ENCODE measurements around the gene ENAH. TPM values are rescaled to one million over a fixed set of nuclear protein-coding genes. Genes with fewer than 3 reads are reported as not detected.
A peak's percentile ranks its signal among the peaks of the same experiment; 100 is the strongest.
"Not testable (repeated sequence)": the region's sequence is repeated elsewhere in the genome, so short reads cannot be mapped to it uniquely, and the experiment has no call there.

ENAH gene
- total RNA-seq, 1 donor from 2014 or later = 137 TPM

- no peak for DNase-seq (ENCODE audit: low spot score in 2 of 2, unreplicated experiment in 2 of 2)
- Mint-ChIP-seq H3K27ac (peak overlapping the region; percentile 49), H3K9me3 (no peaks in the 10 kb centered on the region), H3K27me3 (ENCODE audit: low read depth) (no peaks in the 10 kb centered on the region), H3K4me3 (no peak overlapping the region), H3K4me1 (peaks cover 24% of the 10 kb centered on the region), H3K36me3 (no peaks in the 10 kb centered on the region)
- TF ChIP-seq CTCF (IDR thresholded peaks at IDR 0.05; ENCODE audit: unreplicated experiment) = no peak
Measured at GRCh38 chr1:225660544-225660946, 7.6 kb upstream of the ENAH start.

GRCh38 chr1:225658041-225658440 lies 5.1 kb upstream of the ENAH start:
- Mint-ChIP-seq H3K36me3 (no peaks in the 10 kb centered on the region), H3K4me1 (peaks cover 36% of the 10 kb centered on the region)
- DNase-seq (ENCODE audit: low spot score in 2 of 2, unreplicated experiment in 2 of 2) = no peak

DNA sequence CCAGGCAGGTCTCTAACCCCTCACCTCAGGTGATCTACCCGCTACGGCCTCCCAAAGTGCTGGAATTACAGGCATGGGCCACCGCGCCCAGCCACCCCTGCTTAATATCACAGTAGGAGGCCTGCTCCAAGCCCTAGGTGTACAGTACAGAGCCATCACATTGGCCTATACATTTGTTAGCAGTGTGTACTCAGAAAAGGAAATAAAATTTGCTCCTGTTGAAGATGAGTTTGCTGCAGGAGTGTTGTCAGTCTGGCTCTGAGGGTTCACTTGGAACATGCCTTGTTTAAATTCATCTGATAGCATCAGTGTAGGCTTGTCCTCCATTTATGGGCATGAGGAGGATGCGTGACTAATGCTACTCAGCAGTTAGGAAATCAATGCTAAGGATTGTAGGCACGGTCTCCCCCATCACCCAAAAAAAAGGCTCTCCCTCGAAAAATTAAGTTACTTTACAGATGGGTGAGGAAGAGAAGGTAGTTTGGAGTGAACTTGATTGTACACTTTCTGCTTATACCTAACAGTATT lies 4.6 kb upstream of the ENAH start:
- TF ChIP-seq CTCF (IDR thresholded peaks at IDR 0.05; ENCODE audit: unreplicated experiment) = no peak
- no peaks in the 10 kb centered on the region for H3K9me3 Mint-ChIP-seq
- DNase-seq (ENCODE audit: low spot score in 2 of 2, unreplicated experiment in 2 of 2) = no peak
- H3K27me3 Mint-ChIP-seq (ENCODE audit: low read depth) = no peaks in the 10 kb centered on the region
- H3K4me1 Mint-ChIP-seq = peaks cover 36% of the 10 kb centered on the region
- no peak overlapping the region for H3K4me3 Mint-ChIP-seq
- H3K27ac Mint-ChIP-seq = peak overlapping the region; percentile 70
- no peaks in the 10 kb centered on the region for H3K36me3 Mint-ChIP-seq

More at GRCh38 chr1:225658041-225658440, 5.1 kb upstream of the ENAH start:
- no peak for TF ChIP-seq CTCF (IDR thresholded peaks at IDR 0.05; ENCODE audit: unreplicated experiment)
- Mint-ChIP-seq H3K9me3 (no peaks in the 10 kb centered on the region), H3K4me3 (no peak overlapping the region), H3K27ac (peak overlapping the region; percentile 70), H3K27me3 (ENCODE audit: low read depth) (no peaks in the 10 kb centered on the region)

- not testable (repeated sequence) for H3K27me3 Mint-ChIP-seq (ENCODE audit: low read depth); DNase-seq (ENCODE audit: low spot score in 2 of 2, unreplicated experiment in 2 of 2); H3K36me3 Mint-ChIP-seq; H3K4me3 Mint-ChIP-seq; H3K9me3 Mint-ChIP-seq
- H3K4me1 Mint-ChIP-seq = peaks cover 36% of the 10 kb centered on the region
- H3K27ac Mint-ChIP-seq = peak overlapping the region; percentile 93
Measured at GRCh38 chr1:225656259-225656655, 3.3 kb upstream of the ENAH start.

DNA sequence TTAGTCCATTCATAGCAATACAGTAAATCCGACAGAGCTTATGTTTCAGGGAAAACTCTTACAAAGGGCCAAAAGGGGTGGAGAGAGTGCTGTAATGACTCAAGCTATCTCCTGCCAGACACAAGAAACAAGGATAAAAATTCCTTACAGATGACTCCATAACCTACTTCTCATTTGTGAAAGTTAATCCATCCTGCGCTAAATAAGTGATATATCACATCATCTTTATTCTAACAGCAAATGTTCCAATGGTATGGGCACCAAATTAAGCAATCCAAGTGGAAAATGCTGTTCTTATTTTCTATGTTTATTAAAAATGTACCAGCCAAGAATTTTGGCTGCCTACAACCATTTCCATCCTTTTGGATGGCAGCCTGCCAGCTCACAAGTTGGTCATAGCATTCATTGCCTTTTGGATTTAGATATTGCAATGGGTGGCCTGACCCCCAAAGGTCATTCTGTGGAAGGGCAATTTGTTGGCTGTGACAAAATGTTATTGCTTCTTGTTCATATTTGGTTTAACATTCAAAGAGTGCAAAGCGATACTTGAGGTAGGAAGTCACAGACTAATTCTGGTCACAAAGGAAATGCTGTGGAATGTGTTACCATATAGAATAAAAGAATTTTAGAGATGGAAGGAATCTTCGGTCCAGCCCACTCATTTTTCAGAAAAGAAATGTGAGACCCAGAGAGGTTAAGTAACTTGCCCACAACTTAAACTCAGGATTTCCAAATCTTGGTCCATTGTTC lies 2.8 kb upstream of the ENAH start:
- no peak for DNase-seq (ENCODE audit: low spot score in 2 of 2, unreplicated experiment in 2 of 2)
- peak overlapping the region; percentile 93 for H3K27ac Mint-ChIP-seq
- no peak for TF ChIP-seq CTCF (IDR thresholded peaks at IDR 0.05; ENCODE audit: unreplicated experiment)
- no peaks in the 10 kb centered on the region for H3K9me3 Mint-ChIP-seq
- H3K4me1 Mint-ChIP-seq = peaks cover 40% of the 10 kb centered on the region
- H3K36me3 Mint-ChIP-seq = no peaks in the 10 kb centered on the region
- H3K27me3 Mint-ChIP-seq (ENCODE audit: low read depth) = no peaks in the 10 kb centered on the region
- H3K4me3 Mint-ChIP-seq = peak overlapping the region; percentile 47

DNA sequence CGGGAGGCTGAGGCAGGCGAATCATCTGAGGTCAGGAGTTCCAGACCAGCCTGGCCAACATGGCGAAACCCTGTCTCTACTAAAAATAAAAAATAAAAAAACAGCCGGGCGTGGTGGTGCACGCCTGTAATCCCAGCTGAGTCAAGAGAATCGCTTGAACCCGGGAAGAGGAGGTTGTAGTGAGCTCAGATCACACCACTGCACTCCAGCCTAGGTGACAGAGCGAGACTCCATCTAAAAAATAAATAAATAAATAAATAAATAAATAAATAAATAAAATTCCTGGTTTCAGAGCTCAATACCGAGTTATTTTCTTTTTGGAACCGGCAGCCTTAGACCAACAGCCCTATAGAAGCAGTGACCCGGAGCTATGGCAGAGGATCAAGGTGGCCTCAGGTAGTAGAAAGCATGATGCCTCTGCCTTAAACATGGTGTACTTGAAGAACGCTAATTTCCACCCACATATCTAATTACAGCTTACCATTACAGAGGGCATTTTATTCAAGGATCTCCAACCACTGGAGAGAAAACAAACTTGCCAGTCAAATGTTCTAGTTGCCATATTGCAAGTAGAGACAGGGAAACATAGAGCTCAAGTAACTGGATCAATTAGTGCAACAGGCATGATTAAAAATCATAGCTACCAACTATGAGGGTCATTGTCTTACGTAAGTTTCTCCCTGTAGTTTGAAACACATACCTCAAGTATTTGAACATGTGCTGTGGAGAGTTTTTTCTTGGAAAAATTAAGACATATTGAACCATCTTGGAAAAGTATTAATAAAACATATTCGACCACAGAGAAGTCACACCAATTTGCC lies 2.0 kb upstream of the ENAH start:
- DNase-seq (ENCODE audit: low spot score in 2 of 2, unreplicated experiment in 2 of 2) = no peak
- Mint-ChIP-seq H3K4me1 (peaks cover 46% of the 10 kb centered on the region), H3K27ac (peak overlapping the region; percentile 100), H3K9me3 (no peaks in the 10 kb centered on the region), H3K27me3 (ENCODE audit: low read depth) (no peaks in the 10 kb centered on the region), H3K4me3 (peak overlapping the region; percentile 99), H3K36me3 (no peaks in the 10 kb centered on the region)
- no peak for TF ChIP-seq CTCF (IDR thresholded peaks at IDR 0.05; ENCODE audit: unreplicated experiment)
